Jurkat, Clone E6-1 (cell line): Measurements from ENCODE around the gene CBR3.

ENCODE experiments used
- DNase-seq: peaks from one replicate; pipeline ENCODE4 v3.0.0-alpha.2; 2011; ENCODE audit warnings: low read depth, low spot score
- H3K4me3 ChIP-seq: 2 replicates; pipeline ENCODE4 v1.5.1; 2011; ENCODE audit warnings: mild to moderate bottlenecking, low read length, control low read depth, moderate library complexity

Gene CBR3

GRCh38 chr21:36148886-36149285, 14.0 kb downstream of the CBR3 start:
- DNase-seq: no peak
- no peak overlapping the region for H3K4me3 ChIP-seq

GRCh38 chr21:36149788-36150711, 15.2 kb downstream of the CBR3 start:
- no peak overlapping the region for H3K4me3 ChIP-seq
- peak; percentile 33 for DNase-seq

GRCh38 chr21:36155603-36156338, 20.9 kb downstream of the CBR3 start:
- DNase-seq: no peak
- H3K4me3 ChIP-seq: peak overlapping the region; percentile 62

- DNase-seq: peak; percentile 95
- peak overlapping the region; percentile 67 for H3K4me3 ChIP-seq
These were observed 21.5 kb downstream of the CBR3 start for GRCh38 chr21:36156339-36156814.

GRCh38 chr21:36156815-36157670, 22.2 kb downstream of the CBR3 start, which contains the start of gene DOP1B:
DOP1B (plus strand) TSS chr21:36156824; CDS start chr21:36164734, 7,910 bp downstream.
- H3K4me3 ChIP-seq: peak within 1 kb of the TSS; percentile 67
- no peak for DNase-seq

- no peak overlapping the region for H3K4me3 ChIP-seq
- no peak for DNase-seq
These were observed 24.6 kb downstream of the CBR3 start for GRCh38 chr21:36159356-36159921.

GRCh38 chr21:36160850-36161178, 25.9 kb downstream of the CBR3 start:
- DNase-seq: no peak
- H3K4me3 ChIP-seq: no peak overlapping the region

GRCh38 chr21:36162631-36163030, 27.8 kb downstream of the CBR3 start:
- DNase-seq: no peak

GRCh38 chr21:36163750-36164741, 29.2 kb downstream of the CBR3 start:
- peak; percentile 29 for DNase-seq
- no peak overlapping the region for H3K4me3 ChIP-seq

More at GRCh38 chr21:36162631-36163030, 27.8 kb downstream of the CBR3 start:
- no peak overlapping the region for H3K4me3 ChIP-seq

GRCh38 chr21:36165356-36165755, 30.5 kb downstream of the CBR3 start:
- DNase-seq: no peak
- no peak overlapping the region for H3K4me3 ChIP-seq

GRCh38 chr21:36166705-36167104, 31.8 kb downstream of the CBR3 start:
- H3K4me3 ChIP-seq: no peak overlapping the region
- no peak for DNase-seq

- no peak overlapping the region for H3K4me3 ChIP-seq
- DNase-seq: no peak
These were observed 32.7 kb downstream of the CBR3 start for GRCh38 chr21:36167541-36167940.

GRCh38 chr21:36169470-36170128, 34.7 kb downstream of the CBR3 start:
- no peak overlapping the region for H3K4me3 ChIP-seq
- no peak for DNase-seq

- no peak for DNase-seq
- H3K4me3 ChIP-seq: no peak overlapping the region
These were observed 35.9 kb downstream of the CBR3 start for GRCh38 chr21:36170823-36171222.

- no peak overlapping the region for H3K4me3 ChIP-seq
- DNase-seq: no peak
These were observed 36.5 kb downstream of the CBR3 start for GRCh38 chr21:36171336-36171735.

GRCh38 chr21:36171741-36172331, 37.0 kb downstream of the CBR3 start:
- DNase-seq: no peak
- H3K4me3 ChIP-seq: no peak overlapping the region

GRCh38 chr21:36174780-36175179, 39.9 kb downstream of the CBR3 start:
- H3K4me3 ChIP-seq: no peak overlapping the region
- DNase-seq: no peak
